Activated B cell treated with CpG ODN at 0.5 μM for 24 hours (primary cell): ENCODE measurements around the gene AKNA. TPM values are rescaled to one million over a fixed set of nuclear protein-coding genes. Genes with fewer than 3 reads are reported as not detected.

Experiments used
- ATAC-seq: fragments of 200-7000 bp; cut with Tn5 transposase; one replicate; pipeline ENCODE4 v1.10.0; 2021; ENCODE audit warnings: low read depth, mild to moderate bottlenecking, moderate library complexity
- CTCF ChIA-PET: fragments of 350-600 bp; sonication (Branson Sonifier 250); formaldehyde crosslinking; loops from one replicate; lab custom pipeline; 2021; ENCODE audit warnings: antibody characterized with exemption; lab: Charles Lee
- POLR2A ChIA-PET: fragments of 350-600 bp; sonication (Branson Sonifier 250); formaldehyde crosslinking; loops from one replicate; lab custom pipeline; 2021; ENCODE audit warnings: antibody characterized with exemption; lab: Charles Lee
- DNase-seq: peaks from one replicate; pipeline ENCODE4 v3.0.0; 2022
- H3K27ac Mint-ChIP-seq: one replicate; pipeline ENCODE4 v1.8.0; 2020; ENCODE audit warnings: mixed read lengths
- H3K27me3 Mint-ChIP-seq: one replicate; pipeline ENCODE4 v1.8.0; 2021; ENCODE audit warnings: mixed read lengths
- H3K36me3 Mint-ChIP-seq: one replicate; pipeline ENCODE4 v1.8.0; 2021; ENCODE audit warnings: low read depth, mixed read lengths
- H3K4me1 Mint-ChIP-seq: one replicate; pipeline ENCODE4 v1.8.0; 2021; ENCODE audit warnings: mixed read lengths
- H3K4me3 Mint-ChIP-seq: one replicate; pipeline ENCODE4 v1.8.0; 2020; ENCODE audit warnings: mild to moderate bottlenecking, mixed read lengths
- H3K9me3 Mint-ChIP-seq: one replicate; pipeline ENCODE4 v1.8.0; 2020; ENCODE audit warnings: mixed read lengths
- CTCF ChIP-seq: fragments of 200-600 bp; IDR thresholded peaks from one replicate; pipeline ENCODE4 v1.8.0; 2022; ENCODE audit warnings: antibody characterized with exemption, mild to moderate bottlenecking
- intact Hi-C: fragments of 100-400 bp; cut with micrococcal nuclease; formaldehyde crosslinking; loops from one replicate; pipeline ENCODE4 v1.15.1; 2024
- total RNA-seq: library from RNA; stranded (reverse); gene quantifications from 2 replicates; pipeline ENCODE4 v1.2.3, GENCODE V29; 2022

Gene AKNA
- total RNA-seq: 283 and 322 TPM in 2 replicates

- H3K4me1 Mint-ChIP-seq: peaks cover 91% of the 10 kb centered on the region
- peak within 1 kb of the TSS; percentile 93 for H3K27ac Mint-ChIP-seq
- no peaks in the 10 kb centered on the region for H3K27me3 Mint-ChIP-seq
- DNase-seq: peak; percentile 61
- ATAC-seq: peak; percentile 31
- CTCF ChIA-PET: interaction anchor here (1.0 to 6.3 kb wide), 7 partner anchors 9 to 48 kb away, joined by 3 to 46 read pairs (median 9); no protein-coding TSS in a partner anchor
- H3K4me3 Mint-ChIP-seq: peak within 1 kb of the TSS; percentile 97
- H3K9me3 Mint-ChIP-seq: no peaks in the 10 kb centered on the region
- no peak for TF ChIP-seq CTCF
- peaks cover 79% of the 10 kb centered on the region for H3K36me3 Mint-ChIP-seq
- POLR2A ChIA-PET: interaction anchor here (1.0 to 23.4 kb wide), 11 partner anchors 9 to 231 kb away, joined by 3 to 913 read pairs (median 6); partner anchors contain the start of gene ATP6V1G1
- intact Hi-C loops: loop anchor here (5.0 kb wide), 1 partner anchor 224 kb away; the partner anchor contains the start of gene TMEM268
Observed at GRCh38 chr9:114387680-114388356, at the start of gene AKNA. AKNA (minus strand) TSS chr9:114387982; CDS start chr9:114381333, 6,649 bp downstream.

GRCh38 chr9:114437401-114437893 is 49.7 kb upstream of the AKNA start:
- no peak overlapping the region for H3K4me3 Mint-ChIP-seq
- H3K36me3 Mint-ChIP-seq: no peaks in the 10 kb centered on the region
- DNase-seq: no peak
- no peak for ATAC-seq
- CTCF ChIA-PET: interaction anchor here (5.4 to 5.8 kb wide), 2 partner anchors 70 to 216 kb away, joined by 49 to 96 read pairs; partner anchors contain the start of gene WHRN
- H3K27ac Mint-ChIP-seq: no peak overlapping the region
- intact Hi-C loops: loop anchor here (10.0 kb wide), 1 partner anchor 577 kb away; no protein-coding TSS in a partner anchor
- H3K9me3 Mint-ChIP-seq: no peaks in the 10 kb centered on the region
- H3K4me1 Mint-ChIP-seq: no peaks in the 10 kb centered on the region
- no peak for TF ChIP-seq CTCF
- POLR2A ChIA-PET: no interaction called here
- H3K27me3 Mint-ChIP-seq: no peaks in the 10 kb centered on the region

GRCh38 chr9:114434878-114435311 is 47.1 kb upstream of the AKNA start:
- peak; percentile 81 for ATAC-seq
- H3K4me3 Mint-ChIP-seq: no peak overlapping the region
- TF ChIP-seq CTCF: no peak
- intact Hi-C loops: loop anchor here (1.0 to 10.0 kb wide), 6 partner anchors 16 to 580 kb away; no protein-coding TSS in a partner anchor
- H3K27me3 Mint-ChIP-seq: no peaks in the 10 kb centered on the region
- H3K4me1 Mint-ChIP-seq: no peaks in the 10 kb centered on the region
- ChIA-PET CTCF (interaction anchor here (0.6 to 5.8 kb wide), 17 partner anchors 12 to 237 kb away, joined by 3 to 96 read pairs (median 5); partner anchors contain the start of genes ATP6V1G1 and WHRN), POLR2A (interaction anchor here (0.6 to 0.8 kb wide), 3 partner anchors 181 to 303 kb away, joined by 3 to 7 read pairs (median 3); no protein-coding TSS in a partner anchor)
- no peak overlapping the region for H3K27ac Mint-ChIP-seq
- no peaks in the 10 kb centered on the region for H3K36me3 Mint-ChIP-seq
- no peaks in the 10 kb centered on the region for H3K9me3 Mint-ChIP-seq
- no peak for DNase-seq

- intact Hi-C loops: loop anchor here (1.0 to 10.0 kb wide), 6 partner anchors 17 to 581 kb away; no protein-coding TSS in a partner anchor
- no peaks in the 10 kb centered on the region for H3K36me3 Mint-ChIP-seq
- no peak overlapping the region for H3K4me3 Mint-ChIP-seq
- no peak overlapping the region for H3K27ac Mint-ChIP-seq
- DNase-seq (no peak), ATAC-seq (no peak)
- ChIA-PET POLR2A (interaction anchor here (0.6 kb wide), 1 partner anchor 207 kb away, joined by 4 read pairs; no protein-coding TSS in a partner anchor), CTCF (interaction anchor here (1.0 to 5.8 kb wide), 9 partner anchors 15 to 219 kb away, joined by 3 to 96 read pairs (median 6); partner anchors contain the start of gene WHRN)
- no peaks in the 10 kb centered on the region for H3K27me3 Mint-ChIP-seq
- no peak for TF ChIP-seq CTCF
- H3K9me3 Mint-ChIP-seq: no peaks in the 10 kb centered on the region
- H3K4me1 Mint-ChIP-seq: no peaks in the 10 kb centered on the region
Observed at GRCh38 chr9:114433720-114434255, 46.0 kb upstream of the AKNA start.
